GM12873 (cell line): ENCODE results near the gene REN.

ENCODE experiments used
- TF ChIP-seq, protein P1 (sequence below): IDR thresholded peaks from 2 replicates; pipeline ENCODE4 v1.5.1; 2012; ENCODE audit warnings: low read depth, mild to moderate bottlenecking, moderate library complexity, low read length, control low read depth; ENCODE audit not compliant: insufficient read depth; ENCODE audit errors: missing control alignments

REN gene

DNA sequence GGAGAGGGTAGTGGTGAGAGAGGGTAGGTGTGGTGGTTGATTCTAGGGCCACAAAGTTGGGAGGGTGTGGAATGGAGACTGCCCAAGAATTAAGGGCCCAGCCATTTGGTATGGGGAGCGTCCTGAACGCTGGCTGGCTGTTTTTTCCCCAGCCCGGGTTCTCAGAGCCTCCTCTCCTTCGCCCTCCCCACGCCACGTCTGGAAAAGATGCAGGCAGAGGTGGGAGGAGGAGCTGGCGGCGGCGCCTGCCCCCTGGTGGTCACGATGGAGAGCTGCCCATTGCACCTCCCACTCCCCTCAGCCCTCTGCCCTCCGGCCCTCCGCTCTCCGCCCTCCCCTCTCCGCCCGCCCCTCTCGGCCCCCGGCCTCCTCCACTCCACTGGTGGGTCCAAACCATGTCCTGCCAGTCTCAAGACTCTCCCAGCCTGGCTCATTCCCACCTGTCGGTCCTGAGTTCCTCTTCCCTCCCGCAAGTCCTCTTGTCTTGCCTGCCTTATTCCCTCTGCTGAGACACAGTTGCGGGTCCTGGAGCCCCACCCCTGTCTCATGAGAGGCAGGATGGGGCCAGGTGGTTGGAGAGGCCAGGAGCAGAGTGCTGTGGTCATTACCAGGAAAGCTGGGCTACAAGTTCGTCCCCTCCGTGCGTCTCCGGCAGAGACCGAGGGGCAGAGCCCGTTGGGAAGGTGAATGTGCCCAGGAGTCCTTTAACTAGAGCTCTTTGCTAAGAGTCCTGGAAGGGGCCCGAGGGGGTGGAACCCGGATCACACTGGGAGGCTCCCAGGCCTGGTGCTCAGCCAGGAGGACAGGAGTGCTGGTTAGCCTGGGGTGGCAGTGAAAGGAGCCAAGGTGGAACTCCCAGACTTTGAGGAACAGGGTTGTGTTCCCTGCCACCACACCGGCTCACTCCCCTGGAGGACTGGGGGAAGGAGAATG is 36.9 kb downstream of the REN start:
- TF ChIP-seq, protein P1, sequence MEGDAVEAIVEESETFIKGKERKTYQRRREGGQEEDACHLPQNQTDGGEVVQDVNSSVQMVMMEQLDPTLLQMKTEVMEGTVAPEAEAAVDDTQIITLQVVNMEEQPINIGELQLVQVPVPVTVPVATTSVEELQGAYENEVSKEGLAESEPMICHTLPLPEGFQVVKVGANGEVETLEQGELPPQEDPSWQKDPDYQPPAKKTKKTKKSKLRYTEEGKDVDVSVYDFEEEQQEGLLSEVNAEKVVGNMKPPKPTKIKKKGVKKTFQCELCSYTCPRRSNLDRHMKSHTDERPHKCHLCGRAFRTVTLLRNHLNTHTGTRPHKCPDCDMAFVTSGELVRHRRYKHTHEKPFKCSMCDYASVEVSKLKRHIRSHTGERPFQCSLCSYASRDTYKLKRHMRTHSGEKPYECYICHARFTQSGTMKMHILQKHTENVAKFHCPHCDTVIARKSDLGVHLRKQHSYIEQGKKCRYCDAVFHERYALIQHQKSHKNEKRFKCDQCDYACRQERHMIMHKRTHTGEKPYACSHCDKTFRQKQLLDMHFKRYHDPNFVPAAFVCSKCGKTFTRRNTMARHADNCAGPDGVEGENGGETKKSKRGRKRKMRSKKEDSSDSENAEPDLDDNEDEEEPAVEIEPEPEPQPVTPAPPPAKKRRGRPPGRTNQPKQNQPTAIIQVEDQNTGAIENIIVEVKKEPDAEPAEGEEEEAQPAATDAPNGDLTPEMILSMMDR: peak; percentile 93

DNA sequence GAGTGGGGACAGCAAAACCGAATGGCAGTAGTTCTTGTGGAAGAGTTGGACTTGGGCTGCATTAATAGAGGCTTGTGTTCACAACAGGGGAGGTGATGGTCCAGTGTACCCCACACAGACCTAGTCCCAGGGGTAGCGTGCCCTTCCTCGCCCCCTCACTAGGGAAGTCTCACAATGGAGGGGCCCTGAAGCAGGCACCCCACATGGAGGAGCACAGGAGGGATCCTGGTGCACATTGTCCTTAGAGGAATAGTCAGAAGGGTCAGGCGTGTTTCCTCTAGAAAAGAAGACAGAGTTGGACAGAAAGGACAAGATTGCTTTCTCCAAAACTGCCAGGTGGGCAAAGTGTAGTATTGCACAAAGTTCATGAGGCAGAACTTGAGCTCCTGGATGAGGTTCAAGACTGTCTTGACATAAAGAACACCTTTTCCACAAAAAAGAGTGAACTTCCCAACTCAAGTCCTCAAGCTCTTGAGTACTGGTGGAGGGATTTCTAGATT is 37.6 kb downstream of the REN start:
- TF ChIP-seq, protein P1: no peak

DNA sequence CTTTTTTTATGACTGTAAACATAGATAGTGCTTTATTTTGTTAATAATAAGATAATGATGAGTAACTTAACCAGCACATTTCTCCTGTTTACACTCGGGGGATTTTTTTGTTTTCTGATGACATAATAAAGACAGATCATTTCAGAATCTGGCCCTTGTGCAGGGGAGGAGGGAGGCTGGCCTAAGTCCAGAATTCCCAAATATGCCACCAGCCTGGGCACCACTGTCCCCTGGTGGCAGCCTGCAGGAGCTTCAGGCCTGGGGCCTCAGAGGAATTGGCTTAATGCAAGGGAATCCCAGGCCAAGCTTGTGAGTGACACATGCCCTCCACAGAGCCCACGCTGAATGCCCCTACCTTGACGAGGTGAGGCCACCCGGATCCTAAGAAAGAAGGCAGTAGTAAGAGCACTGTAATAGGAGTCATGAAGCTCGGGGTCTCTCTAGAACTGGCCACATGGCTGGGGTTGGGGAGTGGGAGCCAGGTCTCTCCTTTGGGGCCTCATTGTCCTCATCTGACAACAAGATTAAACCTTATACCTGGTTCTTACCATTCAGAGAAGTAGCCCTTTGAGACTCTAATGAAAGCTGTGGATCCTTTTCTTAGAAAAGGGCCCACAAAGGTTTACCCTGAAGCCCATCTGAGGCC is 38.4 kb downstream of the REN start:
- TF ChIP-seq, protein P1: peak; percentile 70

DNA sequence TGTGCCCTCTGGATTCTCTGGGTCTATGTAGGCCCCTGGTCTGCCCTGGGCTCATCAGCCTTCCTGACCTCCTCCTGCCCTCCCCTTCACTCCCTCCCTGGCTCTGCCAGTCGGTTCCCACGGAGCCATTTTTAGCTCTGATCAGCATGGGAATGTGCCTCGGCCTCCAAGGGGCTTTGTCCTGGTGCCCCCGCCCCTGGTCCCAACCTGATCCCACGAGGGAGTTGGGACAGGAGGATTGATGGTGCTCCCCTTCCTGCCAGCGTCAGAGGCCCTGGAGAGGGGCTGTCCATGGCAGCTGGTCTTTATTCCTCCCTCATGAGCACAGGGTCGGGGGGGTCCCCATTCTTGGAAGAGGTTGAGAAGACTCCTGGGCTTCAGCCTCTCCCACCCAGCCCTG is 39.2 kb downstream of the REN start:
- TF ChIP-seq, protein P1: no peak

DNA sequence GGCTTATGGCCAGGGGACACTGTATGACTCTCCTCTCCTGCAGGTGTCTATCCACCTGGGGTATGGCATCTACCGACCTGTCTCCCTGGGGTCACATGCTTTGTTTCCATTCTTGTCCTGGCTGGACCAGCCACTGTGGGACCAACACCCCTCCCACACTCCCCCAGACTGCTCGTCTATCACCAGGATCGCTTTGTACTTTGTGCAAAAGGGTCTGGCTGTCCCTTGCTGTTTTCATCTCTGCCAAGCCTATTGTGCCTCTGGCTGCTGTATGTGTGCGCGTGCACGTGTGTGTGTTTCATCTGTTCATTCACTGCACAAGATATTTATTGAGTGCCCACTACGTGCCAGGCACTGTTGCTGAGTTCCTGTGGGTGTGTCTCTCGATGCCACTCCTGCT is 39.8 kb downstream of the REN start:
- TF ChIP-seq, protein P1: no peak

DNA sequence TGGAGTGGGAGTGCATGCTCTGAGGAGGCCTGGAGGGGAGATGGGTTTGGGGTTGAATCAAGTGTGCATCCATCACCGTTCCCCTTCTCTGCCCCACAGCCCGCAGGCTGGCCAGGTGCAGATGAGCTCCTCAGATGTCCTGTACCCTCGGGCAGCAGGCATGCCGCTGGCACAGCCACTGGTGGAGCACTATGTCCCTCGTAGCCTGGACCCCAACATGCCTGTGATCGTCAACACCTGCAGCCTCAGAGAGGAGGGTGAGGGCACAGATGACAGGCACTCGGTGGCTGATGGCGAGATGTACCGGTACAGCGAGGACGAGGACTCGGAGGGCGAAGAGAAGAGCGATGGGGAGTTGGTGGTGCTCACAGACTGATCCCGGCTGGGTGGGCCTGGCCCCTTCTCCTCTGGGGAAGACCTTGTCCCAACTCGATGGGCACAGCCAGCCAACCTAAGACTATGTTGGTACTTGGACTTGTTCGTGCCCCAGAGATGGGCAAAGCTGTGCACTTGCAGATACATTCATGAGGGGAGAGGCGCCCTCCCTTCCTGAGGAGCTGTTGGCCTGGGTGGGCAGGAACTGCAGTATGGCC is 40.3 kb downstream of the REN start:
- TF ChIP-seq, protein P1: no peak

DNA sequence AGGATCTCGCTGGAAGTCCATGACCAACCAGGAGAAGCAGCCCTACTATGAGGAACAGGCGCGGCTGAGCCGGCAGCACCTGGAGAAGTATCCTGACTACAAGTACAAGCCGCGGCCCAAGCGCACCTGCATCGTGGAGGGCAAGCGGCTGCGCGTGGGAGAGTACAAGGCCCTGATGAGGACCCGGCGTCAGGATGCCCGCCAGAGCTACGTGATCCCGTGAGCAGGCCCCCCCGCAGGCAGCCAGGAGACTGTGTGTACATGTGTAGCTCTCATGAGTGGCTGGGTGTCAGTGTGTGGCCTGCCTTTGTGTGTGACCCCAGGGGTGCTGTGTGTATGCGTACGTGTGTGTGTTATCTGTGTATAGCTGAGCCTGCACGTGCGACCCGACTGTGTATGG is 41.5 kb downstream of the REN start:
- TF ChIP-seq, protein P1: no peak
